Measurements from ENCODE around the gene SPTY2D1.
A peak's percentile ranks its signal among the peaks of the same experiment; 100 is the strongest.

Gene SPTY2D1

GRCh38 chr11:18578975-18579598 is 55.1 kb downstream of the SPTY2D1 start:
- peaks cover 14% of the 10 kb centered on the region for H3K36me3 Mint-ChIP-seq (ENCODE audit: low read depth)
- TF ChIP-seq CTCF (IDR thresholded peaks at IDR 0.05): no peak
- H3K4me3 Mint-ChIP-seq: no peak overlapping the region
- H3K27me3 Mint-ChIP-seq (ENCODE audit: low read depth, poor library complexity): no peaks in the 10 kb centered on the region
- no peaks in the 10 kb centered on the region for H3K4me1 Mint-ChIP-seq
- no peak overlapping the region for H3K27ac Mint-ChIP-seq
- H3K9me3 Mint-ChIP-seq: no peaks in the 10 kb centered on the region
- DNase-seq: no peak

- no peaks in the 10 kb centered on the region for H3K4me1 Mint-ChIP-seq
Observed at GRCh38 chr11:18575361-18575760, 58.8 kb downstream of the SPTY2D1 start.

GRCh38 chr11:18567081-18567480 is 67.1 kb downstream of the SPTY2D1 start:
- no peak overlapping the region for H3K4me3 Mint-ChIP-seq
- no peak for TF ChIP-seq CTCF (IDR thresholded peaks at IDR 0.05)
- no peaks in the 10 kb centered on the region for H3K9me3 Mint-ChIP-seq

More at GRCh38 chr11:18575361-18575760, 58.8 kb downstream of the SPTY2D1 start:
- H3K36me3 Mint-ChIP-seq (ENCODE audit: low read depth): peaks cover 24% of the 10 kb centered on the region
- H3K9me3 Mint-ChIP-seq: no peaks in the 10 kb centered on the region
- H3K4me3 Mint-ChIP-seq: no peak overlapping the region
- peaks cover 3% of the 10 kb centered on the region for H3K27me3 Mint-ChIP-seq (ENCODE audit: low read depth, poor library complexity)
- peak overlapping the region; percentile 48 for H3K27ac Mint-ChIP-seq
- no peak for TF ChIP-seq CTCF (IDR thresholded peaks at IDR 0.05)
- DNase-seq: no peak

GRCh38 chr11:18566406-18566805 is 67.7 kb downstream of the SPTY2D1 start:
- DNase-seq: no peak
- H3K27me3 Mint-ChIP-seq (ENCODE audit: low read depth, poor library complexity): peaks cover 2% of the 10 kb centered on the region
- no peak for TF ChIP-seq CTCF (IDR thresholded peaks at IDR 0.05)
- H3K4me1 Mint-ChIP-seq: no peaks in the 10 kb centered on the region
- peaks cover 13% of the 10 kb centered on the region for H3K36me3 Mint-ChIP-seq (ENCODE audit: low read depth)
- H3K9me3 Mint-ChIP-seq: no peaks in the 10 kb centered on the region
- no peak overlapping the region for H3K27ac Mint-ChIP-seq
- no peak overlapping the region for H3K4me3 Mint-ChIP-seq

More at GRCh38 chr11:18567081-18567480, 67.1 kb downstream of the SPTY2D1 start:
- peaks cover 16% of the 10 kb centered on the region for H3K36me3 Mint-ChIP-seq (ENCODE audit: low read depth)
- H3K27ac Mint-ChIP-seq: no peak overlapping the region
- DNase-seq: no peak
- H3K4me1 Mint-ChIP-seq: no peaks in the 10 kb centered on the region
- H3K27me3 Mint-ChIP-seq (ENCODE audit: low read depth, poor library complexity): no peaks in the 10 kb centered on the region

- Mint-ChIP-seq H3K27me3 (ENCODE audit: low read depth, poor library complexity) (peaks cover 2% of the 10 kb centered on the region), H3K27ac (no peak overlapping the region), H3K36me3 (ENCODE audit: low read depth) (peaks cover 12% of the 10 kb centered on the region), H3K4me1 (no peaks in the 10 kb centered on the region), H3K4me3 (no peak overlapping the region), H3K9me3 (no peaks in the 10 kb centered on the region)
- DNase-seq: no peak
- TF ChIP-seq CTCF (IDR thresholded peaks at IDR 0.05): no peak
Observed at GRCh38 chr11:18564149-18564548, 70.0 kb downstream of the SPTY2D1 start.

- H3K4me3 Mint-ChIP-seq: no peak overlapping the region
- no peaks in the 10 kb centered on the region for H3K9me3 Mint-ChIP-seq
- peaks cover 10% of the 10 kb centered on the region for H3K36me3 Mint-ChIP-seq (ENCODE audit: low read depth)
- H3K4me1 Mint-ChIP-seq: no peaks in the 10 kb centered on the region
- peaks cover 2% of the 10 kb centered on the region for H3K27me3 Mint-ChIP-seq (ENCODE audit: low read depth, poor library complexity)
- no peak for DNase-seq
- no peak for TF ChIP-seq CTCF (IDR thresholded peaks at IDR 0.05)
- H3K27ac Mint-ChIP-seq: peak overlapping the region; percentile 88
Observed at GRCh38 chr11:18563090-18563730, 70.9 kb downstream of the SPTY2D1 start.
